Body of pancreas (tissue), 4 donors: ENCODE measurements around the gene PDZD4.

ENCODE experiments used
- CTCF ChIP-seq, 7 experiments: fragments of 450-650 bp in 4 of 7; fragments of 200-600 bp in 3 of 7; sonication (generic) in 3 of 7; IDR thresholded peaks; one replicate each; pipeline ENCODE4 v1.5.1; 2016 to 2019; ENCODE audit warnings: antibody characterized with exemption in 7 of 7
- POLR2A ChIP-seq, 3 donors: fragments of 450-650 bp; IDR thresholded peaks; one replicate each; pipeline ENCODE4 v1.6.1; 2016; ENCODE audit warnings: antibody characterized with exemption in 3 of 3, mild to moderate bottlenecking in 2 of 3

DNA sequence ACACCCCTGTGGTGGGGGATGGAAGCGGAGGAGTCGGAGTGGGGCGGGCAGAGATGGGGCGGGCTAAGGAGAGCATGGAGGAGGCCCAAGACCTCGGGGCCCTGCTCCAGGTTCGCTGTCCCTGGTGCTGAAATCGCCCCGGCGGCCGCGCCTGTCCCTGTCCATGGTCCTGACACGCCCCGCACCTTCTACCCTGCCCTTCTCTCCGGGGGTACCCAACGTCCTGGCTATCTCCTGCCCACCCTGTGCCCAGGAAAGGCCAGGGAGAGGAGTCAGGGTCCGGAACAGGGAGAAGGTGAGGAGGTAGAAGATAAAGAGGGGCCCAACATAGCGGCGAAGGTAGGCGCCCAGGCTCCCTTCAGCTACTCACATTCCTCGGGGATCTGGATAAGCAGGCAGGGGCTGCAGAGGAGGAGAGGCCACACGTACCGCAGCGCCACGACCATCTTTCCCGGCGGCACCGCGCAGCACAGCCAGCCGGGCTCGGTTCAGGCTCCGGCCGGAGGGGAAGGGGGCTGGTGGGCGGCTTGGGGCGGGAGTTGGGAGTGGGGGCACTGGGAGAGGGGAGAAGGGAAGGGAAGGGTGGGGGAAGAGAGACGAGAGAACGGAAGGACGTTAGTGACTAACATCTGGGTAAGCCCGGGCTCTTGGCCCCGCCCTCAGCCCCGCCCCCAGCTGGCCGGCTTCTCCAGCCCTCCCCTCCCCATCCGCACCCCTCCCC lies 45.2 kb upstream of the PDZD4 start:
- TF ChIP-seq CTCF (IDR thresholded peaks at IDR 0.05): no peak
- TF ChIP-seq POLR2A (IDR thresholded peaks at IDR 0.05): no peak
